ENCODE results near the gene MALSU1.

MALSU1 gene

GRCh38 chr7:23347033-23347681 lies 48.0 kb downstream of the MALSU1 start:
- H3K4me3 ChIP-seq (replicated peaks in 1 of 2; ENCODE audit: low read depth in 2 of 2, low read length in 2 of 2), result peak overlapping the region in 1 of 2 donors; percentile 15
- DNase-seq (ENCODE audit: low read depth in 2 of 2), result peak in 1 of 2 donors; percentile 12
- no peak for TF ChIP-seq CTCF (IDR thresholded peaks at IDR 0.05; ENCODE audit: low read depth, low read length)

GRCh38 chr7:23347682-23348180 lies 48.6 kb downstream of the MALSU1 start:
- no peak for TF ChIP-seq CTCF (IDR thresholded peaks at IDR 0.05; ENCODE audit: low read depth, low read length)
- peak; percentile 83 to 84 for DNase-seq (ENCODE audit: low read depth in 2 of 2)
- peak overlapping the region in 1 of 2 donors; percentile 15 for H3K4me3 ChIP-seq (replicated peaks in 1 of 2; ENCODE audit: low read depth in 2 of 2, low read length in 2 of 2)

- TF ChIP-seq CTCF (IDR thresholded peaks at IDR 0.05; ENCODE audit: low read depth, low read length), result no peak
- H3K4me3 ChIP-seq (replicated peaks in 1 of 2; ENCODE audit: low read depth in 2 of 2, low read length in 2 of 2), result no peak overlapping the region
- peak; percentile 64 to 78 for DNase-seq (ENCODE audit: low read depth in 2 of 2)
These were observed 50.5 kb downstream of the MALSU1 start for GRCh38 chr7:23349484-23350157.

- DNase-seq (ENCODE audit: low read depth in 2 of 2), result no peak
- H3K4me3 ChIP-seq (replicated peaks in 1 of 2; ENCODE audit: low read depth in 2 of 2, low read length in 2 of 2), result no peak overlapping the region
- TF ChIP-seq CTCF (IDR thresholded peaks at IDR 0.05; ENCODE audit: low read depth, low read length), result no peak
These were observed 51.3 kb downstream of the MALSU1 start for GRCh38 chr7:23350466-23350865.

GRCh38 chr7:23353172-23353571 lies 54.0 kb downstream of the MALSU1 start:
- no peak for TF ChIP-seq CTCF (IDR thresholded peaks at IDR 0.05; ENCODE audit: low read depth, low read length)
- DNase-seq (ENCODE audit: low read depth in 2 of 2), result no peak

GRCh38 chr7:23356168-23356567 lies 57.0 kb downstream of the MALSU1 start:
- no peak overlapping the region for H3K4me3 ChIP-seq (replicated peaks in 1 of 2; ENCODE audit: low read depth in 2 of 2, low read length in 2 of 2)
- TF ChIP-seq CTCF (IDR thresholded peaks at IDR 0.05; ENCODE audit: low read depth, low read length), result no peak
- DNase-seq (ENCODE audit: low read depth in 2 of 2), result no peak

More at GRCh38 chr7:23353172-23353571, 54.0 kb downstream of the MALSU1 start:
- no peak overlapping the region for H3K4me3 ChIP-seq (replicated peaks in 1 of 2; ENCODE audit: low read depth in 2 of 2, low read length in 2 of 2)
